Left ventricle myocardium inferior (tissue), 1 donor: ENCODE results near the gene CEND1. TPM values are rescaled to one million over a fixed set of nuclear protein-coding genes. Genes with fewer than 3 reads are reported as not detected.

Experiments
- DNase-seq: peaks from one replicate; pipeline ENCODE4 v3.0.0-alpha.2; 2020
- H3K27ac ChIP-seq: fragments of 200-600 bp; replicated peaks from 2 replicates; pipeline ENCODE4 v1.8.0; 2021
- H3K27me3 ChIP-seq: fragments of 200-600 bp; 2 replicates; pipeline ENCODE4 v1.8.0; 2021; ENCODE audit warnings: low read depth
- H3K36me3 ChIP-seq: fragments of 200-600 bp; 2 replicates; pipeline ENCODE4 v1.8.0; 2021
- H3K4me1 ChIP-seq: fragments of 200-600 bp; 2 replicates; pipeline ENCODE4 v1.8.0; 2021
- H3K4me3 ChIP-seq: fragments of 200-600 bp; 2 replicates; pipeline ENCODE4 v1.8.0; 2021; ENCODE audit warnings: mild to moderate bottlenecking, moderate library complexity
- H3K9me3 ChIP-seq: fragments of 200-600 bp; replicated peaks from 2 replicates; pipeline ENCODE4 v1.8.0; 2021
- intact Hi-C: fragments of 100-400 bp; cut with micrococcal nuclease; formaldehyde crosslinking; loops from one replicate; pipeline ENCODE4 v1.11.0; 2022
- total RNA-seq: library from RNA; stranded (reverse); fragmentation: NEBNext Ultra II Directional; extraction: Animal tissue kit (Norgen Biotek cat#: 25700); gene quantifications from one replicate; pipeline ENCODE4 v1.2.1, GENCODE V29; 2021
- TF ChIP-seq, protein P1 (sequence below): fragments of 200-600 bp; IDR thresholded peaks from 2 replicates; pipeline ENCODE4 v1.8.0; 2021; ENCODE audit warnings: antibody characterized with exemption, mild to moderate bottlenecking, borderline replicate concordance
- donor health status: DM: no; HTN: yes; CAD: no; lungs with severe emphysema.

CEND1 gene
- total RNA-seq, 1 donor from 2014 or later, result not detected

DNA sequence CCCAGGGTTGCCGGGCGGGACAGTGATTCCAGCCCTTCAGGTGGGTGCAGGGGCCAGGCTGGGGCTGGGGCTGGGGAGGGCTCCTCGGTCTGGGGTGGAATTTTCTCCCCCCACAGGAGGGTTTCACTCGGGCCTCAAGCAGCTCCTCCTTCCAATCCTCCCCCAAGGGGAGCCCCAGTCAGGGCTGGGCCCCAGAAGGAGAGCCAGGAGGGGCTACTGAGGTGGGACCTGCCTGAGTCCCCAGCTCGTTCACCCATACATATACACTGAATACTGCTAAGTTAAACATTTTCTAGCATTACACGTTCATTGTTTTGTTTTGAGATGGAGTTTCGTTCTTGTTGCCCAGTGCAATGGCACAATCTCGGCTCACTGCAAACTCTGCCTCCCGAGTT lies 36.3 kb upstream of the CEND1 start:
- peaks cover 43% of the 10 kb centered on the region for H3K36me3 ChIP-seq
- H3K4me3 ChIP-seq, result peak overlapping the region; percentile 73
- TF ChIP-seq, protein P1, sequence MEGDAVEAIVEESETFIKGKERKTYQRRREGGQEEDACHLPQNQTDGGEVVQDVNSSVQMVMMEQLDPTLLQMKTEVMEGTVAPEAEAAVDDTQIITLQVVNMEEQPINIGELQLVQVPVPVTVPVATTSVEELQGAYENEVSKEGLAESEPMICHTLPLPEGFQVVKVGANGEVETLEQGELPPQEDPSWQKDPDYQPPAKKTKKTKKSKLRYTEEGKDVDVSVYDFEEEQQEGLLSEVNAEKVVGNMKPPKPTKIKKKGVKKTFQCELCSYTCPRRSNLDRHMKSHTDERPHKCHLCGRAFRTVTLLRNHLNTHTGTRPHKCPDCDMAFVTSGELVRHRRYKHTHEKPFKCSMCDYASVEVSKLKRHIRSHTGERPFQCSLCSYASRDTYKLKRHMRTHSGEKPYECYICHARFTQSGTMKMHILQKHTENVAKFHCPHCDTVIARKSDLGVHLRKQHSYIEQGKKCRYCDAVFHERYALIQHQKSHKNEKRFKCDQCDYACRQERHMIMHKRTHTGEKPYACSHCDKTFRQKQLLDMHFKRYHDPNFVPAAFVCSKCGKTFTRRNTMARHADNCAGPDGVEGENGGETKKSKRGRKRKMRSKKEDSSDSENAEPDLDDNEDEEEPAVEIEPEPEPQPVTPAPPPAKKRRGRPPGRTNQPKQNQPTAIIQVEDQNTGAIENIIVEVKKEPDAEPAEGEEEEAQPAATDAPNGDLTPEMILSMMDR, result no peak
- no peaks in the 10 kb centered on the region for H3K27me3 ChIP-seq
- H3K4me1 ChIP-seq, result peaks cover 88% of the 10 kb centered on the region
- intact Hi-C loops, result no loop called here
- H3K9me3 ChIP-seq, result no peaks in the 10 kb centered on the region
- DNase-seq, result no peak
- H3K27ac ChIP-seq, result peak overlapping the region; percentile 92

DNA sequence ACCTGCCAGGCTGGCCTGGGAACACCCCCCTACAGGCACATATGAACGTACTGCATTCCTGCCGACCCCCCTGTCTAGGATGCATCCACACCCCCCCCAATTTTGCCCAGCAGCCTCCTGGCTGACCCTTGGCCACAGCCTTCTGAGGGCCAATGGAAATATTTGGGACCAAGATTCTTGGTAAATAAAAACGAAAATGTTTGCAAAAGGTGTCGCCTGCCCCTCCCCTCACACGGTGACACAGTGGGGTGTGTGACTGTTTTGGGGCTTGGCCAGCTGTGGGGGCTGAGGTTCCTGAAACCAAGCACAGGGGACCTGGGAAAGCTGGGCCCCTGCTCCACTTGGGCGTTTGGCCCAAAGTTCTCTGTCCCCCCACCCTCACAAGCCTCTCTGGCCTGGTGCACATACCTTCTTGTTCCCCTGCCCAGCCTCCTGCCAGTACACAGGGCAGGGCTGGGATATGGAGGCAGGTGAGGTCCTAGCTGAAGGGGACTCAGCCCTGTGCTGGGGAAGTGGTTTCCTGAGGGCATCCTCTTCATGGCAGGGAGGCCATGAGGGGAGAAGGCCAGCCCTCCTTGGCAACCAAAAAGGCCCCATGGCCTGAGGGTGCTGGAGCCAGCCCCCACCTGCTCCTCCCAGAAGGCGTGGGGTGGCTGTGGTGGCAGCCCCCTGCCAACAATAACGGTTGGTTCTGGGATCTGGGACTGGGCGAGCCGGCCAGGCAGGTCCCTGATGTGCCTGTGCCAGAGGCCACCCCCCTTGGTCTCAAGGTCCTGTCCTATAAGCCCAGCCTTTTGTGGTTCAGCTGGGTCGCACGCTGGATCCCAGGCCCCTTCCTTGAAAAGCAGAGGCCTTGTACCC lies 35.7 kb upstream of the CEND1 start:
- DNase-seq, result no peak
- TF ChIP-seq, protein P1, result no peak
- H3K27ac ChIP-seq, result peak overlapping the region; percentile 92
- H3K27me3 ChIP-seq, result no peaks in the 10 kb centered on the region
- no peaks in the 10 kb centered on the region for H3K9me3 ChIP-seq
- H3K4me3 ChIP-seq, result no peak overlapping the region
- peaks cover 43% of the 10 kb centered on the region for H3K36me3 ChIP-seq
- intact Hi-C loops, result no loop called here
- H3K4me1 ChIP-seq, result peaks cover 88% of the 10 kb centered on the region

DNA sequence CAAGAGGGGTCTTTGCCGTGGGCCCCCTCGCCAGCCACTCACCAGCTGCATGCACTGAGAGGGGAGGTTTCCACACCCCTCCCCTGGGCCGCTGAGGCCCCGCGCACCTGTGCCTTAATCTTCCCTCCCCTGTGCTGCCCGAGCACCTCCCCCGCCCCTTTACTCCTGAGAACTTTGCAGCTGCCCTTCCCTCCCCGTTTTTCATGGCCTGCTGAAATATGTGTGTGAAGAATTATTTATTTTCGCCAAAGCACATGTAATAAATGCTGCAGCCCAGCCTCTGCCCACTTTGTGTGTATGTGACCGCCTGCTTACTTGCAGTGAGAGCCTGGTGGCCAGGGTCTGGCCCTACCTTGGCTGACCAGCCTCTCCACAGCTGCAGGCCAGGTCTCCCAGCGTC lies 35.1 kb upstream of the CEND1 start:
- intact Hi-C loops, result no loop called here
- Histone ChIP-seq H3K27me3 (no peaks in the 10 kb centered on the region), H3K36me3 (peaks cover 43% of the 10 kb centered on the region), H3K4me1 (peaks cover 87% of the 10 kb centered on the region), H3K4me3 (no peak overlapping the region), H3K9me3 (no peaks in the 10 kb centered on the region), H3K27ac (no peak overlapping the region)
- TF ChIP-seq, protein P1, result no peak
- no peak for DNase-seq

DNA sequence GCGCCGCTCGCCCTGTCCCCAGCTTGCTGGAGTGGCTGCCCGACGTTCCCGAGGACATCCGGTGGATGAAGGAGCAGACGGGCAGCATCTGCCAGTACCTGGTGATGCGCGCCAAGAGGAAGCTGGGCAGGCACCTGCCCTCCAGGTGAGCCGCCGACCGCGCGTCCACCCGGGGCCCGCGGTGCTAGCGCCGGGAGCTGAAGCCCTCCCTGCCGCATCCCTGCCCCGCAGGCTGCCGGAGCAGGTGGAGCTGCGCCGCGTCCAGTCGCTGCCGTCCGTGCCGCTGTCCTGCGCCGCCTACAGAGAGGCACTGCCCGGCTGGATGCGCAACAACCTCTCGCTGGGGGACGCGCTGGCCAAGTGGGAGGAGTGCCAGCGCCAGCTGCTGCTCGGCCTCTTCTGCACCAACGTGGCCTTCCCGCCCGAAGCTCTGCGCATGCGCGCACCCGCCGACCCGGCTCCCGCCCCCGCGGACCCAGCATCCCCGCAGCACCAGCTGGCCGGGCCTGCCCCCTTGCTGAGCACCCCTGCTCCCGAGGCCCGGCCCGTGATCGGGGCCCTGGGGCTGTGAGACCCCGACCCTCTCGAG lies 34.5 kb upstream of the CEND1 start:
- intact Hi-C loops, result no loop called here

DNA sequence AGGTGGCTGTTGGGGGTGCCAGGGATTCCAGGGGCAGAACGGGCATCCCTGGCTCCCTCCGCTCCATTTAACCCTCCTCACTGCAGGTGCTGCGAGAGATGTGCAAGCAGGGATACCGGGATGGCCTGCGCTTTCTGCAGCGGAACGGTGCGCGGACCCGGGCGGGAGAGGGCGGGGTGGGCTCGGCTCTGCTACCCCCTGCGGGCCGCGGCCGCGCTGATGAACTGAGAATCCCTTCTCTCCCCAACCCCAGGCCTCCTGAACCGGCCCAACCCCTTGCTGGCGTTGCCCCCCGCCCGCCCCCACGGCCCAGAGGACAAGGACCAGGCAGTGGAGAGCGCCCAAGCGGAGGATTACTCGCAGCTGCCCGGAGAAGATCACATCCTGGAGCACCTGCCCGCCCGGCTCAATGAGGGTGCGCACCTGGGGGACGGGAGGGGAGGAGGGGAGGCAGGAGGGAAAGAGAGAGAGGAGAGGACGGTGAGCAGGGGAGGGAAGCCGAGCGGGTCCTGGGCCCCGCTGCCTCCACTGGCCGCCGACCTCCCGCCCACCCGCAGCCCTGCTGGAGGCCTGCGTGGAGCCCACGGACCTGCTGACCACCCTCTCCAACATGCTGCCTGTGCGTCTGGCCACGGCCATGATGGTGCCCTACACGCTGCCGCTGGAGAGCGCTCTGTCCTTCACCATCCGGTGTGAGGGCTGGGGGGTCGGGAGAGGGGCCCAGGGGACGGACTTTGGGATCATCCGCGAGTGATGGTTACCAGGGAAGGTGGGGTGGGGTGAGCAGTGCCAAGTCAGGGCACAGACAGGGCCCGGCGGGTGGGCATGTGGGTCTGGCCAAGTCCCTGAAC lies 33.8 kb upstream of the CEND1 start:
- Histone ChIP-seq H3K4me1 (peaks cover 85% of the 10 kb centered on the region), H3K27ac (no peak overlapping the region)
- no peak for DNase-seq

More for the DNA sequence above, 34.5 kb upstream of the CEND1 start:
- H3K4me3 ChIP-seq, result no peak overlapping the region
- H3K27ac ChIP-seq, result no peak overlapping the region
- H3K27me3 ChIP-seq, result no peaks in the 10 kb centered on the region
- TF ChIP-seq, protein P1, result no peak
- H3K36me3 ChIP-seq, result peaks cover 43% of the 10 kb centered on the region
- no peak for DNase-seq
- no peaks in the 10 kb centered on the region for H3K9me3 ChIP-seq
- peaks cover 87% of the 10 kb centered on the region for H3K4me1 ChIP-seq

More for the DNA sequence above, 33.8 kb upstream of the CEND1 start:
- peaks cover 43% of the 10 kb centered on the region for H3K36me3 ChIP-seq
- TF ChIP-seq, protein P1, result no peak
- H3K4me3 ChIP-seq, result no peak overlapping the region
- intact Hi-C loops, result no loop called here
- no peaks in the 10 kb centered on the region for H3K9me3 ChIP-seq
- H3K27me3 ChIP-seq, result no peaks in the 10 kb centered on the region
